C4-2B (cell line): Measurements from ENCODE around the gene MSRB1.

ENCODE experiments used
- CTCF ChIP-seq: fragments of 450-650 bp; conservative IDR thresholded peaks from 2 replicates; pipeline ENCODE4 v1.5.1; 2017; ENCODE audit warnings: mild to moderate bottlenecking
- ZFX ChIP-seq: fragments of 450-650 bp; IDR thresholded peaks from 2 replicates; pipeline ENCODE4 v1.6.1; 2017

DNA sequence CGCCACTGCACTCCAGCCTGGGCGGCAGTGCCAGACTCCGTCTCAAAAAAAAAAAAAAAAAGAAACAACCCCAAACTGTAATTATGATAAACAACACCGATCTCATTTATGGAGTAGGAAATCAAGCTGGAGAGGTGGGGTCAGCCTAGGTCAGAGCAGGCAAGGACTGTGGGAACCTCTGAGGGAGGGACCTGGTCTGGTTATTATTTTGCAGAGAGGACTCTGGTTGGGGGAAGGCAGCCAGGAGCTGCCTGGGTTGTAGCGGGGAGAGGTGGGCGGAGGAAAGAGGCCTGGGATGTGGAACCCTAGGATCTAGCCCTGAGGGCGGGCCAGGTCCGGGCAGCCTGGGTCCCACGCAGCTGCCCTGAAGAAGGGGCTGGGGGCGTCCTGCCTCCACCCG, 13.9 kb downstream of the MSRB1 start:
- TF ChIP-seq CTCF (no peak), ZFX (no peak)
